GM21619 (cell line): Measurements from ENCODE around the gene ANKRD65.
"Not testable (repeated sequence)": the region's sequence is repeated elsewhere in the genome, so short reads cannot be mapped to it uniquely, and the experiment has no call there.

ENCODE experiments used
- ATAC-seq: cut with Tn5 transposase; IDR thresholded peaks from one replicate; pipeline ENCODE4 v1.9.1; 2021; ENCODE audit not compliant: unreplicated experiment

The ANKRD65 gene

GRCh38 chr1:1430992-1431844, 10.1 kb upstream of the ANKRD65 start:
- ATAC-seq, result no peak

GRCh38 chr1:1430114-1430982, 9.3 kb upstream of the ANKRD65 start:
- no peak for ATAC-seq

DNA sequence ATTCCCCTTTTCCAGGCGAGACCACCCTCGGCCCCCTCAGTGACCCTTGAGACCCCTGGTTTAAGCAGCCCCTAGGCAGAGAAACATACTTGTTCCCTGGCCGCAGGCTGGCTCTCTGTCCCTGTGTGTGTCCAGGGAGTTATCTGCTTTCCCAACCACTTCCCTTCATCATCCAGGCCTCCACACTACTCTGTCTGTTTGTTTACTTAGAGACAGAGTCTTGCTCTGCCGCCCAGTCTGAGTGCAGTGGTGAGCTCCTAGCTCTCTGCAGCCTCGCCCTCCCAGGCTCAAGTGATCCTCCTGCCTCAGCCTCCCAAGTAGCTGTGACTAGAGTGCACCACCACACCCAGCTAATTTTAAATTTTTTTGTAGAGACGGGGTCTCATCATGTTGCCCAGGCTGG, 8.6 kb upstream of the ANKRD65 start:
- no peak for ATAC-seq

GRCh38 chr1:1428967-1429366, 7.9 kb upstream of the ANKRD65 start:
- not testable (repeated sequence) for ATAC-seq

GRCh38 chr1:1428174-1428573, 7.1 kb upstream of the ANKRD65 start:
- no peak for ATAC-seq

DNA sequence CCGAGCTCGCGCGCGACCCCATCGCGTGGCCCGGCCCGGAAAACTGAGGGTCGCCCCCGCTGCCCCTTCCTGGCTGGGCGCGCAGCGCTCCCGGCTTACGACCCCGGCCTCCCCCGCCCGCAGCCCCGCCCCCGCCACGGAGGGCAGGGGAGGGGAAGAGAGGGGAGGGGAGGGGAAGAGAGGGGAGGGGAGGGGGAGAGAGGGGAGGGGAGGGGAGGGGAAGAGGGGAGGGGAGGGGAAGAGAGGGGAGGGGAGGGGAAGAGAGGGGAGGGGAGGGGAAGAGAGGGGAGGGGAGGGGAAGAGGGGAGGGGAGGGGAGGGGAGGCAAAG, 6.7 kb upstream of the ANKRD65 start:
- ATAC-seq, result no peak

DNA sequence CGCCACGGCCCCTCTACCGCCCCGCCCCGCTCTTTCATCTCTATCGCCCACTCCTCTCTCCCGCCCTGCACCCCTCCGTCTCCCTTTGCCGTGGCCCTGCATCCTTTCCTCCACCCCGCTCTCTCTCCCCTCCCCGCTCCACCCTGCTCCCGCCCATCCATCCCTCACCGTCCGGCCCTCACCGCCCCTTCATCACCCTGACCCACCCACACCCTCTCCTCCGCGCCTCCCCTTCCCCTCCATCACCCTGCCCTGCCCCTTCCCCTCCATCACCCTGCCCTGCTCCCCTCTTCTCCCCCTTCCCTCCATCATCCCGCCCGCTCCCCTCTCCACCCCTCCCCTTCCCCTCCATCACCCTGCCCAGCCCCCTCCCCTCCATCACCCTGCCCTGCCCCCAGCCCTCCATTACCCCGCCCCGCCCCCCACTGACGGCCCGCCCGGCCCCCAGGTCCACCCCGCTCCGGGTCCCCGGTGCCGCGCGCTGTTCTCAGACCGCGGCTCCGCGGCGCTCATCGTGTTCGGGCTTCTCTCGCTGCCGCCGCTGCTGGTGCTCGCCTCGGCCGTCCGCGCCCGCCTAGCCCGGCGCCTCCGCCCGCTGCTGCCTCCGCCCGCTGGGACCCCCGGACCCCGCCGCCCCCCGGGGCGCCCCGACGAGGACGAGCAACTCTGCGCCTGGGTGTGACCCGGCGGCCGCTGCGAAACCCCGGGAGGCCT, 6.2 kb upstream of the ANKRD65 start:
- ATAC-seq, result no peak

DNA sequence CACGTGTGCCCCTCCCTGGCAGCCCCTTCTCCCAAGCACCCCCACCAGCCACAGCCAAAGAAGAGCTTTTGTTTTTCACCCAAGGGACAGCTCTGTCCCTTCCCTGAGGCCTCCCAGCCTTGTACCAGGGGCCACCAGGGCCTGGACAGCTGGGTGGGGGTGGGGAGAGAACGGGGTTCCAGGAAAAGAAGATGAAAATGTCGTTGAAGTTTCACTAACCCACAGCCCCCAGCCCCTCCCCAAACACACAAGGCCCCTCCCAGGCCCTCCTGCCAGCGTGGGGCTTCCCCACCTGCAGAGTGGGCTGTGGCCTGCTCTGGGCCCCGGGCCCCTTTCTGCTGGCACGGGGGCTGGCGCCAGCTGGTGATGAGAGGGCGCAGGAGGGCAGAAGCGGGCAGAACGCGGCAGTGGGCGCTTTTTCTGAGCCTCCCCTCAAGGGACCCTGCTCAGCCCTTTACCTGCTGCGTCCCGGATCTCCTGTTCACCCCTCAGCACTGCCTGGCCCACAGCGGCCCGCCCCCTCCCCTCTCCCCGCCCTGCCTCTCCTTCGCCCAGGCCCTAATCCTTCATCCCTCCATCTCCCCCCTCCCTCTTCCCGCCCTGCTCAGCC, 5.5 kb upstream of the ANKRD65 start:
- no peak for ATAC-seq

DNA sequence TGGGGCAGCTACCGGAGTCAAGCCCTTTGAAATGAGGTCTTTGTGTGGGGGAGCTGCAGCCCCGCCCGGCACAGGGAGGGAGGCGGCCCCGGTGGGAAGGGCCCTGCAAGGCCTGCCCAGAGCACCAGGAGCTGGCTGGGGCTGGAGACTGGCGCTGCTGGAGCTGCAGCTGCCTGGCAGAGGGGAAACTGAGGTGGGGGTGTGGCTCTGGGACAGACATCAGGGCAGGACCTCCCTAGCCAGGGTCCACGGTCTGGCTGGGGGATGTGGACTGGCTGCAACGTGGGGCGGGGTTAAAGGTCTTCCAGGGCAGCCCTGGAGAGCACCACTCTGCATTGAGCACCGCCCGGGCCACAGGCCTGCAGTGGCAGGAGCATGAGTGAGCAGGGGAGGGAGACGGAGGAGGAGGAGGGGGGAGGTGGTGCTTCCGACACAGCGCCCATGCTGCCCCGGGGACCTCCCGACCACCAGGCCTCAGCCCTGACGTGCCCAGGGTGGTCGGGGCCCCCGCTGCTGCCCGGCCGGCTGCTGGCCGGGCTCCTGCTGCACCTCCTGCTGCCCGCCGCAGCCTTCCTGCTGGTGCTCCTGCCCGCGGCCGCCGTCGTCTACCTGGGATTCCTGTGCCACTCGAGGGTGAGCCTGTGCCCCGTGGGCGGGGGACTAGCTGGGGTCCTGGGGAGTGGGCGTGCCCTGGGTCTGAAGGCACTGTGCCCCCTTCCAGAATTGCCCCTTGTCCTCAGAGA, 4.8 kb upstream of the ANKRD65 start:
- no peak for ATAC-seq

- ATAC-seq, result no peak
These were observed 4.3 kb upstream of the ANKRD65 start for GRCh38 chr1:1425426-1425752.

DNA sequence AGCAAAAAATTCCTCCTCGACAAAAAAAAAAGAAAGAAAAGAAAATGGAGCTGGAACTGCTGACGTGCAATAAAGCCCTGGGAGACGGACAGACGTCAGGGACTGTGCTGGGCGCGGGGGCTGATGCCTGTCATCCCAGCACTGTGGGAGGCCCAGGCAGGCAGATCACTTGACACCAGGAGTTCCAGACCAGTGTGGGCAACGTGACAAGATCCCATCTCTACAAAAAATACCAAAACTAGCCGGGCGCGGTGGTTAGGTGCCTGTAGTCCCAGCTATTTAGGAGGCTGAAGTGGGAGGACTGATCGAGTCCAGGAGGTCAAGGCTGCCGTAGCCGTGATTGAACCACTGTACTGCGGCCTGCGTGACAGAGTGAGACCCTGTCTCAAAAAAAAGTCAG, 3.6 kb upstream of the ANKRD65 start:
- ATAC-seq, result no peak

- no peak for ATAC-seq
These were observed 2.1 kb upstream of the ANKRD65 start for GRCh38 chr1:1423245-1423597.

DNA sequence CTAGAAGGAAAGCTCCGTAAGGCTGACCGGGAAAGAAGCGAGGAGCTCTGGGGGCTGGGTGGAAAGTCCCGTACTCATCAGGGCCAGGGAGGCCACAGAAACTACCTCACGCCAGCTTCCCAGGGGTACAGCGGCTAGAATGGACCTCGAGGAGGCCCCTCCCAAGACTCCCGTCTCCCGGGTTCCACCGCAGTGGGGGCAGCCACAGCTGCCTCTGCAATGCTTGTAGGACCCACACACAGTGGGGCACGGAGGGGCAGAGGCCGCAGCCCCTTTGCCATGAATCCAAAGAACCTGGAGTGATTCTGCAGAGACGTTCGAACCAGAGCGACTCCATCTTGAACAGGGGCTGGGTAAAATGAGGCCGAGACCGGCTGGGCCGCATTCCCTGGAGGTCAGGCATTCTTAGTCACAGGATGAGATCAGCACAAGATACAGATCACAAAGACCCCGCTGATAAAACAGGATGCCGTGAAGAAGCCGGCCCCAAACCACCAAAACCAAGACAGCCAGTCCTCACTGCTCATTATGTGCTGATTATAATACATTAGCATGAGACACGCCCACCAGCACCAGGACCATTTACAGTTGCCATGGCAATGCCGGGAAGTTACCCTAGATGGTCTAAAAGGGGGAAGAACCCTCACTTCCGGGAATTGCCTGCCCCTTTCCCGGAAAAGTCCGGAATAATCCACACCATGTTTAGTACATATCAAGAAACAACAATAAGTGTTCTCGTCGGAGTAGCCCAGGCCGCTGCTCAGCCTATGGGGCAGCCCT, 1.6 kb upstream of the ANKRD65 start:
- no peak for ATAC-seq

DNA sequence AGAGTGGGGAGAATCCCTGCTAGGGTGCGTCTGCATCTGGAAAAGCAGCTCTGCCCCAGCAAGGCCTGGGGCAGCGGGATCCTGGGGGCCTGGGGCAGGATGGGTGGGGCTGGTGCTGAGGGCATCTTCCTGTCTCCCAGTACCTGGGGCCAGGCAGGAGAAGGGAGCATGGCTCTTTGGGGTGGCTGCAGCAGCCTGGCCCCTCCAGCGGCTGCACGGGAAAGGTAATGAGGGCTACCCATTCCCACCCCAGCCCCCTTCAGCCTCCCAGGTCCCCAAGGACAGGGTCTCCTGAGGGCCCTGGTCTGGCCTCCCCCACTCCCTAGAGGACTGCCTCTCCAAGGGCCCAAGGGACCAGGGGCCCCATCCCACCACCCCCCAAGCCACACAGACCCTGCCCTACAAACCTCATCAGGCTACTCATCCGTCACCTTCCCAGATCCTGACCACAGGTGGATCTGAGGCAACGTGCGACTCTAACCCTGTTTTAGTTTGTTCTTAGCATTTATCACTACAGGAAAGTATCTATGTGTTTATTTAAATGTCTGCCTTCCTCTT, 910 bp upstream of the ANKRD65 start:
- no peak for ATAC-seq

GRCh38 chr1:1420654-1421141, 378 bp downstream of the ANKRD65 start:
- no peak for ATAC-seq

- no peak for ATAC-seq
These were observed 1.0 kb downstream of the ANKRD65 start for GRCh38 chr1:1419813-1420653.

- ATAC-seq, result no peak
These were observed 1.7 kb downstream of the ANKRD65 start for GRCh38 chr1:1419363-1419812.
